ENCODE data around the gene SLAMF1.

GRCh38 chr1:160640359-160641123, 6.3 kb downstream of the SLAMF1 start:
- TF ChIP-seq CTCF (IDR thresholded peaks at IDR 0.05; ENCODE audit: insufficient read depth, low read length, poor library complexity, severe bottlenecking): no peak
- TF ChIP-seq EZH2phosphoT487 (conservative IDR thresholded peaks at IDR 0.05; ENCODE audit: low read length): no peak
